Right lobe of liver (tissue), 6 donors: ENCODE results near the gene M1AP. TPM values are rescaled to one million over a fixed set of nuclear protein-coding genes. Genes with fewer than 3 reads are reported as not detected.

Experiments used
- ATAC-seq, 4 donors: fragments of 200-7000 bp; cut with Tn5 transposase; one replicate each; pipeline ENCODE4 v1.9.1; 2020; ENCODE audit warnings: mild to moderate bottlenecking in 4 of 4, moderate library complexity in 4 of 4
- DNase-seq, 3 donors: peaks; one replicate each; pipeline ENCODE4 v3.0.0-alpha.2; 2020
- H3K27ac ChIP-seq, 3 donors: fragments of 200-600 bp; one replicate each; pipeline ENCODE4 v1.8.0; 2022
- H3K27me3 ChIP-seq, 2 donors: fragments of 200-600 bp; one replicate each; pipeline ENCODE4 v1.8.0; 2022
- H3K36me3 ChIP-seq, 4 donors: fragments of 200-600 bp; sonication (generic) in 1 of 4; one replicate each; pipeline versions ENCODE4 v1.5.1 to v1.8.0; 2017 to 2022; ENCODE audit warnings: control low read depth in 1 of 4
- H3K4me1 ChIP-seq, 4 donors: fragments of 200-600 bp; sonication (generic) in 1 of 4; one replicate each; pipeline versions ENCODE4 v1.5.1 to v1.8.0; 2017 to 2022; ENCODE audit warnings: control low read depth in 1 of 4
- H3K4me3 ChIP-seq, 3 donors: fragments of 200-600 bp; one replicate each; pipeline ENCODE4 v1.8.0; 2022
- H3K9me3 ChIP-seq, 4 donors: fragments of 200-600 bp; sonication (generic) in 1 of 4; one replicate each; pipeline versions ENCODE4 v1.5.1 to v1.8.0; 2017 to 2022; ENCODE audit warnings: control low read depth in 1 of 4
- POLR2A ChIP-seq: fragments of 450-650 bp; IDR thresholded peaks from one replicate; pipeline ENCODE4 v1.6.1; 2017; ENCODE audit warnings: antibody characterized with exemption, mild to moderate bottlenecking
- WGBS: methylation state at CpG from one replicate; pipeline ENCODE4 v1.1.6; 2018; ENCODE audit warnings: low coverage, low lambda C conversion rate; ENCODE audit not compliant: insufficient coverage; ENCODE audit errors: missing lambda C conversion rate; 5-methylcytosine and 5-hydroxymethylcytosine counted together
- intact Hi-C, 2 donors: fragments of 100-400 bp; cut with DNase I; formaldehyde crosslinking; loops; one replicate each; pipeline versions ENCODE4 v1.11.2 to v1.14.1; 2022
- total RNA-seq, 6 experiments: library from RNA; depleted of rRNA in 2 of 6; stranded (reverse); fragments of >200 nt in 2 of 6; fragmentation: NEBNext Ultra II Directional in 3 of 6; extraction: Animal tissue kit (Norgen Biotek cat#: 25700) in 3 of 6; gene quantifications; one replicate each; pipeline versions ENCODE4 v1.1.0 to v1.2.4, GENCODE V29; 2016 to 2023
- TF ChIP-seq, protein P1 (sequence below), 4 donors: fragments of 200-600 bp in 3 of 4; fragments of 450-650 bp in 1 of 4; IDR thresholded peaks; one replicate each; pipeline versions ENCODE4 v1.5.1 to v1.8.0; 2016 to 2022; ENCODE audit warnings: antibody characterized with exemption in 4 of 4, mild to moderate bottlenecking in 2 of 4
- donor health status: DM: no; HTN: yes; CAD: no.
- donor health status: DM: no; HTN: no; CAD: no.
- donor health status: DM: no; HTN: no; CAD: no.
- donor health status: DM: no; HTN: yes; CAD: no.
- donor health status: DM: no; HTN: yes; CAD: no.

The M1AP gene
- total RNA-seq, 6 experiments from 2014 or later = not detected

DNA sequence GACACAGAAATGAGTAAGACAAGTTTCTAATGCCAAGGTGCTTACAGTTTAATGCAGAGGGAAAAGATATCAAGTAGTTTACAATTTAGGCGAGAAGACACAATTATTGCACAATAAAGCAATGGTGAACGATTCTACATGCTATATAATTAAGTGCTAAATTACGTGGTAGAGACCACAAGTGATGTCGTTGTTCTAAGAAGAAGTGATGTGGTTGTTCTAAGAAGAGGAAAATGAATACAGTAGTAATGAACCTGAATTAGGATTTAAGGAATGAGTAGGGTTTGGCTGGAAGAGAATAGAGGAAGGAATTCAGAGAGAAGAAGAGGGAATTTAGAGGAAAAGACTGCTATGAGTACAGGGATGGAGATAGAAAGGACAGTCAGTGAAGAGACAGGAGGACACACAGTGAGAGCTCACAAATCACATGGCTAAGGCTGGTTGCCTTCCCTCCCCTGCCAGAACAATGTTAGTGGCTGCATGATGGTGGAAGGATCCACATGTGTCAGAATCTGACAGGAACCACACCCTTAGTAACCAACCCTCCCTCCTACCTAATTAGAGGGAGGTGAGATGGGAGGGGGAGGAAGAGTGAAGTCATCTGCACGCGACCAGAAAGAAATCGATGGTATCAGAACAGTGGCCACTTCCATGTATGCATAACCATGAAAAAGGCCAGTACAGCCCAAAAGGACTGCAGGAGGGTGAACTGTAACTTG lies 44.7 kb downstream of the M1AP start:
- H3K27ac ChIP-seq = no peak overlapping the region
- H3K9me3 ChIP-seq = no peaks in the 10 kb centered on the region
- no peaks in the 10 kb centered on the region for H3K4me1 ChIP-seq
- ATAC-seq (no peak), DNase-seq (no peak)
- H3K4me3 ChIP-seq = no peak overlapping the region
- 41% methylated on average over 7 of the region's 7 CpGs for WGBS
- no peak for TF ChIP-seq POLR2A
- TF ChIP-seq, protein P1, sequence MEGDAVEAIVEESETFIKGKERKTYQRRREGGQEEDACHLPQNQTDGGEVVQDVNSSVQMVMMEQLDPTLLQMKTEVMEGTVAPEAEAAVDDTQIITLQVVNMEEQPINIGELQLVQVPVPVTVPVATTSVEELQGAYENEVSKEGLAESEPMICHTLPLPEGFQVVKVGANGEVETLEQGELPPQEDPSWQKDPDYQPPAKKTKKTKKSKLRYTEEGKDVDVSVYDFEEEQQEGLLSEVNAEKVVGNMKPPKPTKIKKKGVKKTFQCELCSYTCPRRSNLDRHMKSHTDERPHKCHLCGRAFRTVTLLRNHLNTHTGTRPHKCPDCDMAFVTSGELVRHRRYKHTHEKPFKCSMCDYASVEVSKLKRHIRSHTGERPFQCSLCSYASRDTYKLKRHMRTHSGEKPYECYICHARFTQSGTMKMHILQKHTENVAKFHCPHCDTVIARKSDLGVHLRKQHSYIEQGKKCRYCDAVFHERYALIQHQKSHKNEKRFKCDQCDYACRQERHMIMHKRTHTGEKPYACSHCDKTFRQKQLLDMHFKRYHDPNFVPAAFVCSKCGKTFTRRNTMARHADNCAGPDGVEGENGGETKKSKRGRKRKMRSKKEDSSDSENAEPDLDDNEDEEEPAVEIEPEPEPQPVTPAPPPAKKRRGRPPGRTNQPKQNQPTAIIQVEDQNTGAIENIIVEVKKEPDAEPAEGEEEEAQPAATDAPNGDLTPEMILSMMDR (IDR thresholded peaks at IDR 0.05) = no peak
- H3K36me3 ChIP-seq = no peaks in the 10 kb centered on the region
- intact Hi-C loops = no loop called here
- no peaks in the 10 kb centered on the region for H3K27me3 ChIP-seq

DNA sequence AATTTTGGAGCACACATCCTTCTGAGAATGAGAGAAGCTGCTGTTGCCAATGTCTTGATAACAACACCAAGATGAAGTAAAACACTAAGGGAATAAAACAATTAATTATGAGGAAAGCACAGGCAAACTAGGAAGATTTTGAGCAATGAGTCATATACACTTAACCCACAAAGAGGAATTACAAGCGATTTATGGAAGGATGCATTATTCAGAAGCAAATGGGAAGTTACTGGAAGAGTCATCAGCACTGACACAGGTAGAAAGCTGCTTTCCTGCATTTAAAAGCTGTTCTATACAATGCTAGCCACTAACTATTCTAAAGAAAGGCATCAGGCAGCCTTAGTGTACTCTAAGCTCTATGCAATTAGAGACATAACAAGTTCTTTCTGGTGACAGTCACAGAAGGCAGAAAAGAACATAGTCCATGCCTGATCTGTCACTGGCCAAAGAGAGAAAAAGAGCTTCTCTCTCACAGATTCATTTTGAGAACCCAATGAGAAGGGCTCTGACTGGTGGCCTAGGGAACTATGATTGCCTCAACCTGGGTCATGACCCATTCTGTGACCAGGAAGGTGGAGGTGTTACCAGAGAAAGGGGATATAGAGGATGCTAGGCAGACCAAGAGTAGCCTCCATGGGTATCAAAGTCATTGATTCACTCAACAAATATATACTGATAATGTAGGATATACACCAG lies 45.4 kb downstream of the M1AP start:
- DNase-seq = no peak
- intact Hi-C loops = no loop called here
- Histone ChIP-seq H3K4me1 (no peaks in the 10 kb centered on the region), H3K27me3 (no peaks in the 10 kb centered on the region), H3K36me3 (no peaks in the 10 kb centered on the region), H3K27ac (no peak overlapping the region), H3K9me3 (no peaks in the 10 kb centered on the region), H3K4me3 (no peak overlapping the region)
- 55% methylated on average over 1 of the region's 1 CpG for WGBS
- TF ChIP-seq, protein P1 (IDR thresholded peaks at IDR 0.05) = no peak
- ATAC-seq = no peak

DNA sequence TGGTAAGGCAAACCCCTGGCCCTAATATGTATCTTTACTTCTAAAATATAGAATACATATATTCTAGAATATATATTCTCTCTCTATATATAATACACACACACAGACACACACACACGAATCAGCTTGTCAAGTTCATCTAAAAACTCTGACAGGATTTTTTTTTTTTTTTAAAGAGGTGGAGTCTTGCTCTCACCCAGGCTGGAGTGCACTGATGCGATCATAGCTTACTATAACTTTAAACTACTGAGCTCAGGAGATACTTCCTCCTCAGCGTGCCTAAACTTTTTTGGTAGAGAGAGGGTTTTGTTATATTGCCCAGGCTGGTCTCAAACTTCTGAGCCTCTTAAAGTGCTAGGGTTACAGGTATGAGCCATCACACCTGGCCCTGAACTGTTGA lies 48.5 kb downstream of the M1AP start:
- Histone ChIP-seq H3K9me3 (no peaks in the 10 kb centered on the region), H3K4me3 (no peak overlapping the region), H3K36me3 (no peaks in the 10 kb centered on the region), H3K4me1 (no peaks in the 10 kb centered on the region), H3K27me3 (no peaks in the 10 kb centered on the region), H3K27ac (no peak overlapping the region)
- 55% methylated on average over 3 of the region's 3 CpGs for WGBS
- DNase-seq = no peak
- TF ChIP-seq, protein P1 (IDR thresholded peaks at IDR 0.05) = no peak
- no peak for TF ChIP-seq POLR2A
- no peak for ATAC-seq
- intact Hi-C loops = no loop called here

DNA sequence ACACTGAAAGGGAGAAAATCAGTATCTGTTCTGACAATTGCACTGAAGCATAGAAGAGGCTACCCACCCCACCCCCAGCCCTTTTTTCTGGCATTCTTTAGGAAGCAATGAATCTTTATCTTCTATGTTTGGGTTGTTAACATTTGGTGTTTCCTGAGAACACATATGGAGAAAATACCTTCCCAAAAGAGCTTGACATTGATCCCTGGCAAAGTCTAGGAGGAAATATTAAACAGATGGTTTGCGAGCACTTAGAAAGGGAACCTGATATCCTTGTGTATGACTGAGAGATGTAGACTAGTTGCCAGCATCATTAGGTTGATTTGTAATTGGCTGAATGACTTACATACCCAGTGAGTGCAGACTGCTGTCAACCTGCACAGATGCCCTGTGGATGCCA lies 50.7 kb downstream of the M1AP start:
- Histone ChIP-seq H3K36me3 (no peaks in the 10 kb centered on the region), H3K4me1 (no peaks in the 10 kb centered on the region), H3K27me3 (no peaks in the 10 kb centered on the region), H3K9me3 (no peaks in the 10 kb centered on the region), H3K4me3 (no peak overlapping the region), H3K27ac (no peak overlapping the region)
- DNase-seq (no peak), ATAC-seq (no peak)
- TF ChIP-seq, protein P1 (IDR thresholded peaks at IDR 0.05) = no peak
- no peak for TF ChIP-seq POLR2A
- intact Hi-C loops = no loop called here
- WGBS = 92% methylated on average over 1 of the region's 1 CpG
